ENCODE results near the gene SLC25A19.

Gene SLC25A19

DNA sequence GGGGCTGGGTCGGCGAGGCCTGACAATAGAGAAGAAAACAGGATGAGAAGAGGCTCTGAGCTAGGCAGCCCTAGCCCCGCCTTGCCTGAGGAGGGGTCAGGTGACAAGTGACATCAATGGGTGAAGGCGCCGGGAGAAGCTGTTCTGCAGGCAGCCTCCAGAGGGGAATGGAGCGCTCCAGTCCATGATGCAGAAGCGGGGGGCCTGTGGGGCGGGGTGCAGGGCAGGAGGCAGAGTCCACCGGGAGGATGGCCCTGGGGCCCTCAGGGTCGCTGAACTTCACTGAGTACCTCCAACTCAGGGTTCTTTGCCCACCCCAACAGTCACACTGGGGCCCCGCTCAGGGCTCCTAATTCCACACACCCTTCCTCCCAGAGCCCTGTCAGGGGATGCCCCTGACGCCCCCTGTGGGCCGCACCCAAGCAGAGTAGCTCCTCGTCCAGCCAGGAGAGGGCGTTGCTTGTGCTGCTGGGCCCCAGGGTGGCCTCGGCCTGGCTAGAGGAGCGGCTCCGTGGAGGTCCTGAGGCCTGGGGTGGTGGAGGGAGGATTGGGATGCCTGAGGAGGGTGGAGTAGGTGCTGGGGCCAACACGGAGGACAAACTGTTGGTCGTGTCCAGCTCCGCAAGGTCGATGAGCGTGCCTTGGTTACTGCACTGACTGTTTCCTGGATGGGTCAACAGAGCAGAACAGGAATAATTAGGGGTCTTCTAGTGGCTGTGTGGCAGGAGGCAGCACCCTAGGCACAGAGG is 48.7 kb downstream of the SLC25A19 start:
- Histone ChIP-seq H3K4me3 (ENCODE audit: low read depth, low read length) (no peak overlapping the region), H3K27ac (ENCODE audit: low read depth, low read length) (peak overlapping the region; percentile 78), H3K9me3 (ENCODE audit: control insufficient read depth, insufficient read depth, low read length) (no peaks in the 10 kb centered on the region), H3K36me3 (ENCODE audit: control insufficient read depth, insufficient read depth, low read length) (peaks cover 88% of the 10 kb centered on the region), H3K27me3 (ENCODE audit: control insufficient read depth, insufficient read depth, low read length) (no peaks in the 10 kb centered on the region), H3K9ac (ENCODE audit: low read depth, low read length) (no peak overlapping the region), H3K4me1 (ENCODE audit: control insufficient read depth, insufficient read depth, low read length) (peaks cover 4% of the 10 kb centered on the region; the same call in 1 of the 2 replicates)

- Histone ChIP-seq H3K9ac (ENCODE audit: low read depth, low read length) (no peak overlapping the region), H3K36me3 (ENCODE audit: control insufficient read depth, insufficient read depth, low read length) (peaks cover 88% of the 10 kb centered on the region), H3K4me3 (ENCODE audit: low read depth, low read length) (no peak overlapping the region), H3K27me3 (ENCODE audit: control insufficient read depth, insufficient read depth, low read length) (no peaks in the 10 kb centered on the region), H3K9me3 (ENCODE audit: control insufficient read depth, insufficient read depth, low read length) (no peaks in the 10 kb centered on the region), H3K27ac (ENCODE audit: low read depth, low read length) (peak overlapping the region; percentile 78), H3K4me1 (ENCODE audit: control insufficient read depth, insufficient read depth, low read length) (peaks cover 4% of the 10 kb centered on the region; the same call in 1 of the 2 replicates)
These were observed 49.3 kb downstream of the SLC25A19 start for GRCh38 chr17:75239778-75240393.

GRCh38 chr17:75239214-75239613 is 50.0 kb downstream of the SLC25A19 start:
- Histone ChIP-seq H3K27me3 (ENCODE audit: control insufficient read depth, insufficient read depth, low read length) (no peaks in the 10 kb centered on the region), H3K4me3 (ENCODE audit: low read depth, low read length) (no peak overlapping the region), H3K27ac (ENCODE audit: low read depth, low read length) (no peak overlapping the region), H3K36me3 (ENCODE audit: control insufficient read depth, insufficient read depth, low read length) (peaks cover 88% of the 10 kb centered on the region), H3K9me3 (ENCODE audit: control insufficient read depth, insufficient read depth, low read length) (no peaks in the 10 kb centered on the region), H3K9ac (ENCODE audit: low read depth, low read length) (no peak overlapping the region), H3K4me1 (ENCODE audit: control insufficient read depth, insufficient read depth, low read length) (peaks cover 4% of the 10 kb centered on the region; the same call in 1 of the 2 replicates)

DNA sequence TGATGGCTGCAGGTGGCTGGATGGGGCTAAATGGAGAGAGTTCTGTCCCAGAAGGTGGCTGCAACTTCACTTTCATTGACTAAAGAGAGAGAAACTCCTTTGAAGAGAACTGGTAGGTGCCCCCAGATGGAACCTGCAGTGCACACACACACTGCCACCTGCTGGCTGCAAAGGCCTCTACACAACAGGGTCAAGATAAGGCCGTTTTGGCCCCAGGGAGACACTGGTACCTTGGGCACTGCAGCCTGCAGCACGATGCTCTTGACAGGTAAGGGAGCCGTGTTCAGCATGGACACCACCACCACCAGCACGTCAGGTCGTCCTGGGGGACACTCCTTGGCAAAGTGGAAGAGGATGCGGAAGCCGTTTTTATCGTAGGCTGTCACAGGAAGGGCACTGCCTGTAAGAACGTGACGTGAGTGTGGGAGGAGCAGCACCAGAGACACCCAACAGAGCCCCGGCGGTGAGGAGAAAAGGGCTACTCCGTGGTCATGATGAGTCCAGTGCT is 50.5 kb downstream of the SLC25A19 start:
- H3K4me1 ChIP-seq (ENCODE audit: control insufficient read depth, insufficient read depth, low read length) = peaks cover 4% of the 10 kb centered on the region; the same call in 1 of the 2 replicates
- no peak overlapping the region for H3K4me3 ChIP-seq (ENCODE audit: low read depth, low read length)
- no peaks in the 10 kb centered on the region for H3K9me3 ChIP-seq (ENCODE audit: control insufficient read depth, insufficient read depth, low read length)
- no peak overlapping the region for H3K9ac ChIP-seq (ENCODE audit: low read depth, low read length)
- H3K27me3 ChIP-seq (ENCODE audit: control insufficient read depth, insufficient read depth, low read length) = no peaks in the 10 kb centered on the region
- peaks cover 85% of the 10 kb centered on the region for H3K36me3 ChIP-seq (ENCODE audit: control insufficient read depth, insufficient read depth, low read length)
- no peak overlapping the region for H3K27ac ChIP-seq (ENCODE audit: low read depth, low read length)

- Histone ChIP-seq H3K27ac (ENCODE audit: low read depth, low read length) (no peak overlapping the region), H3K4me3 (ENCODE audit: low read depth, low read length) (no peak overlapping the region), H3K9ac (ENCODE audit: low read depth, low read length) (no peak overlapping the region), H3K4me1 (ENCODE audit: control insufficient read depth, insufficient read depth, low read length) (peaks cover 4% of the 10 kb centered on the region; the same call in 1 of the 2 replicates), H3K27me3 (ENCODE audit: control insufficient read depth, insufficient read depth, low read length) (no peaks in the 10 kb centered on the region), H3K36me3 (ENCODE audit: control insufficient read depth, insufficient read depth, low read length) (peaks cover 81% of the 10 kb centered on the region), H3K9me3 (ENCODE audit: control insufficient read depth, insufficient read depth, low read length) (no peaks in the 10 kb centered on the region)
These were observed 51.1 kb downstream of the SLC25A19 start for GRCh38 chr17:75238020-75238580.

DNA sequence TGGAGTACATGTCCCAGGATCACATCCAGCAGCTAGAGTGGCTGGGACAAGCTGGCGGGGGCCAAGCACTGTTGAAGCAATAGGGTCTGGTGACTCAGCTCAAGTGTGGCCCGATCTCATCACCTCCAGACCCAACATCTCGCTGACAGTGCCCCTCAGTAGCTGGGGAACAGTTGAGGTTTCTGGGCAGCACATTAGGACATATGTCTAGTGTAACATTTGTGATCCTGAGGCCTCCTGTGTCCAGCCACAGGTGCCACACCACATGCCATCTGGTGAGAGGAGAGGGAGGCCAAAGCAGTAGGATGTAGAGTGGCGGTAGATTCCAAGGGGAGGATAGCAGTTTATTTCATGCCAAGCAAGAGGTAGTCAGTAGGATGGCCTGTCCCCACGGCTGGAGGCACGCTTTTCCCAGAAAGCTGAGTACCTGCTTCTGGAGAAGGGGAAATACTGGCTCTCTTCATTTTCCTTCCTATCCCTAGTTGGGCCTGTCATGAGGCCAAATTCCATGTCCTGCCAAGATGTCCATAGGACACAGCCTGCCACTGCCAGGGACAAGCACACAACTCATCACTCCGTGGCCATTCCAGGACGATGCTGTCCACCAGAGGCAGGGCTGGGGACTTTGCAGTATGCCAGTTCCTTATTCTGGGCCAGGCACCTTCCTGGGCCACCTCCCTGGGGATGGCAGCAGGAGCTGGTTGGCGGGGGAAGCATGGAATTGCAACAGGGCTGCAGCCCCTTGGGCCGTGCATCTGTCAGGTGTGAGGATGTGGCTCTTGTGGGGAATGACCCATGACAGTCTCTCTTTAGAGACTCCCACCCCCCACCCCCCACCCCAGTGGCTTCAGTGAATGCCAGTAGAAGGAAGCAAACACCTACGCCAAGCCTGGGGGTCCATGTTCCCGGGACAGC is 51.9 kb downstream of the SLC25A19 start:
- H3K36me3 ChIP-seq (ENCODE audit: control insufficient read depth, insufficient read depth, low read length) = peaks cover 81% of the 10 kb centered on the region
- no peak overlapping the region for H3K9ac ChIP-seq (ENCODE audit: low read depth, low read length)
- no peak overlapping the region for H3K4me3 ChIP-seq (ENCODE audit: low read depth, low read length)
- no peaks in the 10 kb centered on the region for H3K27me3 ChIP-seq (ENCODE audit: control insufficient read depth, insufficient read depth, low read length)
- no peaks in the 10 kb centered on the region for H3K9me3 ChIP-seq (ENCODE audit: control insufficient read depth, insufficient read depth, low read length)
- peaks cover 4% of the 10 kb centered on the region; the same call in 1 of the 2 replicates for H3K4me1 ChIP-seq (ENCODE audit: control insufficient read depth, insufficient read depth, low read length)
- no peak overlapping the region for H3K27ac ChIP-seq (ENCODE audit: low read depth, low read length)

- Histone ChIP-seq H3K27ac (ENCODE audit: low read depth, low read length) (no peak overlapping the region), H3K27me3 (ENCODE audit: control insufficient read depth, insufficient read depth, low read length) (no peaks in the 10 kb centered on the region), H3K9ac (ENCODE audit: low read depth, low read length) (no peak overlapping the region), H3K4me1 (ENCODE audit: control insufficient read depth, insufficient read depth, low read length) (no peaks in the 10 kb centered on the region), H3K36me3 (ENCODE audit: control insufficient read depth, insufficient read depth, low read length) (peaks cover 91% of the 10 kb centered on the region), H3K4me3 (ENCODE audit: low read depth, low read length) (no peak overlapping the region), H3K9me3 (ENCODE audit: control insufficient read depth, insufficient read depth, low read length) (no peaks in the 10 kb centered on the region)
These were observed 56.4 kb downstream of the SLC25A19 start for GRCh38 chr17:75232786-75233185.

DNA sequence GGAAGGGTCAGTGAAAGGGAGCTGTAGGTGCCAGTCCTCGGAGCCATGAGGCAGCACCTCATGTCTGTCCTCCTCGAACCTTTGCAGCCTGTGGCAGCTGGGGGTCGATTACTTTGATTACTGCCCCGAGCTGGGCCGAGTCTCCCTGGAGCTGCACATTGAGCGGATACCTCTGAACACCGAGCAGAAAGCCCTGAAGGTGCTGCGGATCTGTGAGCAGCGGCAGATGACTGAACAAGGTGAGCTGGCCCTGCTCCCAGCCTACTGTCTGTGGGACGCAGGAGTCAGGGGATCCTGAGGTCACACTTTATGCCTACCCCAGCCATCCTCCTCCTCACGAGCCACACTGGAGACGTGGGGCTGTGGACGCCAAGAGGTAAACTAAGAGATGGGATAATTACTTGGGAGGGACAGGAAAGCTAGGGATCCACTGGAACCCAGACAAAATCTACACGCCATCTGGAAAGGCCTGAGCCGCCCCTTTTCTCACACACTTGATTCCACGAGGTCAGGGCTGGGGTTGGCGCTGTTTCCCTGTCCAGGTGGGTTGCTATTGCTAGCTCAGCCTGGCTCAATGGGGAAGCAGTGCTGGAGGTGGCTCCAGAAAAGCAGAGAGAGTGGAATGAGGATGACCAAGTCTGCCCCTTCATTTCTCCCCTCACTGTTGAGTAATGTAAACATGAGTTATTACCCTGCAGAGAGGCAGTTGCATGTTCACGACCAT is 57.3 kb downstream of the SLC25A19 start:
- no peaks in the 10 kb centered on the region for H3K27me3 ChIP-seq (ENCODE audit: control insufficient read depth, insufficient read depth, low read length)
- peaks cover 88% of the 10 kb centered on the region for H3K36me3 ChIP-seq (ENCODE audit: control insufficient read depth, insufficient read depth, low read length)
- H3K9me3 ChIP-seq (ENCODE audit: control insufficient read depth, insufficient read depth, low read length) = no peaks in the 10 kb centered on the region
- no peak overlapping the region for H3K9ac ChIP-seq (ENCODE audit: low read depth, low read length)
- H3K27ac ChIP-seq (ENCODE audit: low read depth, low read length) = no peak overlapping the region
- H3K4me1 ChIP-seq (ENCODE audit: control insufficient read depth, insufficient read depth, low read length) = no peaks in the 10 kb centered on the region
- H3K4me3 ChIP-seq (ENCODE audit: low read depth, low read length) = no peak overlapping the region

DNA sequence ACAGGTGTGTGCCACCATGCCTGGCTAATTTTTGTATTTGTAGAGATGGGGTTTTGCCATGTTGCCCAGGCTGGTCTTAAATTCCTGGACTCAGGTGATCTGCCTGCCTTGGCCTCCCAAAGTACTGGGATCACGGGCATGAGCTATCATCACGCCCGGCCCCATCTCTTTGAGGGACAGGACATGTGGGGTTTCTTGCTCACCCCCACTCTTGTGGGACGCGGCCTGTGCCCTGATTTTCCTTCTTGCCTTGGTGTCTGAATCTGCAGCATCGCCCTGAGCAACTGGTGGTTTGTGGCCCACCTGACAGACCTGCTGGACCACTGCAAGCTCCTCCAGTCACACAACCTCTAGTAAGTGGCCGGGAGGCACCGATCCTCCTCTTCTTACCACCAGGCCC is 58.2 kb downstream of the SLC25A19 start:
- Histone ChIP-seq H3K9ac (ENCODE audit: low read depth, low read length) (no peak overlapping the region), H3K27ac (ENCODE audit: low read depth, low read length) (no peak overlapping the region), H3K27me3 (ENCODE audit: control insufficient read depth, insufficient read depth, low read length) (no peaks in the 10 kb centered on the region), H3K9me3 (ENCODE audit: control insufficient read depth, insufficient read depth, low read length) (no peaks in the 10 kb centered on the region), H3K4me1 (ENCODE audit: control insufficient read depth, insufficient read depth, low read length) (no peaks in the 10 kb centered on the region), H3K4me3 (ENCODE audit: low read depth, low read length) (no peak overlapping the region), H3K36me3 (ENCODE audit: control insufficient read depth, insufficient read depth, low read length) (peaks cover 88% of the 10 kb centered on the region)

- no peaks in the 10 kb centered on the region for H3K9me3 ChIP-seq (ENCODE audit: control insufficient read depth, insufficient read depth, low read length)
- H3K27me3 ChIP-seq (ENCODE audit: control insufficient read depth, insufficient read depth, low read length) = no peaks in the 10 kb centered on the region
- no peak overlapping the region for H3K27ac ChIP-seq (ENCODE audit: low read depth, low read length)
- no peak overlapping the region for H3K9ac ChIP-seq (ENCODE audit: low read depth, low read length)
- peaks cover 85% of the 10 kb centered on the region for H3K36me3 ChIP-seq (ENCODE audit: control insufficient read depth, insufficient read depth, low read length)
- no peak overlapping the region for H3K4me3 ChIP-seq (ENCODE audit: low read depth, low read length)
- H3K4me1 ChIP-seq (ENCODE audit: control insufficient read depth, insufficient read depth, low read length) = no peaks in the 10 kb centered on the region
These were observed 60.4 kb downstream of the SLC25A19 start for GRCh38 chr17:75228847-75229246.

Measured in HUES48 (cell line).